Stimulated activated effector memory CD8-positive, alpha-beta T cell treated with anti-CD3 and anti-CD28 coated beads, Interleukin-12 subunit alpha, Interleukin-12 subunit beta, amount 100 ng/mL, for 72 hours (primary cell): Measurements from ENCODE around the gene ZNF511.

Source experiments
- ATAC-seq: fragments of 150-1000 bp; cut with Tn5 transposase; 2 replicates; pipeline ENCODE4 v1.10.0; 2021
- DNase-seq, 2 donors: peaks; one replicate each; pipeline ENCODE4 v3.0.0; 2021 to 2022; ENCODE audit warnings: low spot score in 2 of 2
- H3K27ac Mint-ChIP-seq: one replicate; pipeline ENCODE4 v1.8.0; 2022; ENCODE audit warnings: mild to moderate bottlenecking, mixed read lengths
- H3K36me3 Mint-ChIP-seq: one replicate; pipeline ENCODE4 v1.8.0; 2022; ENCODE audit warnings: mild to moderate bottlenecking, mixed read lengths
- H3K4me1 Mint-ChIP-seq: one replicate; pipeline ENCODE4 v1.8.0; 2022; ENCODE audit warnings: mixed read lengths
- H3K4me3 Mint-ChIP-seq: one replicate; pipeline ENCODE4 v1.8.0; 2022; ENCODE audit warnings: mild to moderate bottlenecking, mixed read lengths
- H3K9me3 Mint-ChIP-seq: one replicate; pipeline ENCODE4 v1.8.0; 2022; ENCODE audit warnings: mixed read lengths

The ZNF511 gene

DNA sequence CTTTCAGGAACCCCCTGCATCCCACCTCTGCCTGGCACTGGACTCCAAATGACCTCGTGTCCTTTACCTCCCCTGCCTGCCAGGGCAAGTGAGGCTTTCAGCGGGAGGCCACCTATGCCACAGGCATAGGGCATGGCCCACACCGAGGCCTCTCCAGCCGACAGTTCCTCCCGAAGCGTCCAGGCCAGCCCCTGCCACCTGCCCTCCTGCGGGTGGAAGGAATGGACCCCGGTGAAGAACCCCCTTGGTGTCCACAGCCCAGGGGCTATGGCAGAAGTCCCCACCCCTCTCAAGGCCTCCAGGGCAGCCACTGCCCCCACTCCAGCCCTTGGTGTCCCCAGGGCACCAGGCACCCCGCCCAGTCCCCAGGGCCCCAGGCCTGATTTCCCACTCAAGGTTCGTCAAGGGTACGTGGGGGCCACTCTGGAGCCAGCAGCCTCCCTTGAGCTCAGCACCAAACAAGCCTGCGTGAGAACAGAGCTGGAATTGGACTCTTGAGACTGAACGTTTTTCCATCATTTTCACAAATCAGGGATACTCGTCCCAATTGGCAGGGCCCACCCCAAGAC is 46.0 kb downstream of the ZNF511 start:
- Mint-ChIP-seq H3K4me1 (peaks cover 6% of the 10 kb centered on the region), H3K9me3 (no peaks in the 10 kb centered on the region), H3K36me3 (no peaks in the 10 kb centered on the region), H3K27ac (no peak overlapping the region), H3K4me3 (no peak overlapping the region)
- ATAC-seq (no peak), DNase-seq (no peak)

DNA sequence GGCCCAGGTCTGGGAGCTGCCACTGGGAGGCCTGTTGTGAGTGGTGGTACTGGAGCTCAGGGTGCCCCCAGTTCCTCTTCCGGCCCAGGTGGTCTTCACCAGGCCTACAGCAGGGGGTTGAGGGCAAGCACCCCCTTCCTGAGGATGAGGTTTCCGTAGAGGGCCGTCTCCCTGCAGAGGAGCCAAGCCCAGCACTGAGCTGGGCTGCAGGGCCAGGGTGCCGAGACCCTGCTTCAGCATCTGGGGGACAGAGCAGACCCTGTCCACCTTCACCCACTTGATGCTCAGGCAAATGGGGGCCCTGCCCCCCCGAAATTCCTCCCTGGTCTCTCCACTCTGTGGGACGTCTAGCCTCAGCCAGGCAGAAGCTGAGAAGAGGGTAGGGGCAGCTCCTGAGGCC is 46.6 kb downstream of the ZNF511 start:
- no peak overlapping the region for H3K27ac Mint-ChIP-seq
- no peak for ATAC-seq
- no peaks in the 10 kb centered on the region for H3K36me3 Mint-ChIP-seq
- peaks cover 6% of the 10 kb centered on the region for H3K4me1 Mint-ChIP-seq
- H3K9me3 Mint-ChIP-seq: no peaks in the 10 kb centered on the region
- H3K4me3 Mint-ChIP-seq: no peak overlapping the region
- DNase-seq: no peak

DNA sequence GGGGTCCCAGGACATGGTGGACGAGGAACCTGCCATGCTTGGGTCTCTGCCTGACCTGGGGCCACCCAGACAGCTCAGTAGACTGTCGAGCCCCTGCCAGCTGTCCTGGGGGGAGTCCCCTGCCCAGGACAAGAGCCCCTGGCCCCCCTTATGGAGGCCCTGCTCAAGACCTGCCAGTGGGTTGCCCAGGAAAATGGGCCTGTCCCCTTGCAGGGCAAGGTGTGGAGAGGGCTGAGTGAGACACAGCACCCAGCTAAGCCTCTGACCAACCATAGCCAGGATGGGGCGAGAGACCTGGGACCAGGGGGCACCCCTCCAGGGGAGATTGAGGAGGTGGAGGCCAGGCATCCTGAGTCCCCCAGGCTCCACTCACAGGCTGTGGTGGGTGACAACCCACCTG is 47.3 kb downstream of the ZNF511 start:
- Mint-ChIP-seq H3K4me1 (peaks cover 6% of the 10 kb centered on the region), H3K27ac (peak overlapping the region; percentile 61), H3K9me3 (no peaks in the 10 kb centered on the region), H3K36me3 (no peaks in the 10 kb centered on the region), H3K4me3 (peak overlapping the region; percentile 64)
- DNase-seq (no peak), ATAC-seq (no peak)

DNA sequence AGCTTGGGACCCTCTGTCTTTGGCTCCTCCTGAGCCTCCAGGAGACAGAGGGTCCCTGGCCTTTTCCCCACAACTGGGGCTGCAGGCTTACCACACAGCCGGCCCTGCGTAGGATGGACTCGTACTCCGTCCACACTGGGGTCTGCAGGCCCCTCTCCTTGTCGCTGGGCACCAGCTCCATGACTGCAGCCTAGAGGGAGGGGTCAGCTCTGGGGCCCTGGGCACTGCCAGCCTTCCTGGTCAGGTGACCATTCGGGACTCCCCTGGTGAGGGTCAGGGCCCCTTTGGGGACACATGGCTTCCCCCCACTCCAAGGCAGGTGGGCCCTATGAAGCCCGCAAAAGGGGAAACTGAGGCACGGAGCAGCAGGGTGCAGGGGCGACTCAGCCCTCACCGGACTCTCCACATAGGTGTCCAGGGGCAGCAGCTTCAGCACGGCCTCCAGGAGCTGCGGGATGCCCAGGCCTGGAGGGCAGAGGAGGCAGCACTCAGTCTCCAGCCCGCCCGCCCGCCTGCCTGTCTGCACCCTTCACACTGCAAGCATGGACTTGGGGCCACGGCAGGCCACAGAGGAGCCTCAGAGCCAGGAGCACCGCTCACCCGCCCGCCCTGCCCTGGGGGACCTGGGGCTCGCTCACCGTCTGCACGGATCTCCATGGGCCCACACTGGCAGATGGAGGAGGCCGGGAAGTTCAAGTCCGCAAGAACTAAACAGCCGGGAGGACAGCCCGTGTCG is 48.0 kb downstream of the ZNF511 start:
- DNase-seq (no peak), ATAC-seq (no peak)
- H3K36me3 Mint-ChIP-seq: peaks cover 2% of the 10 kb centered on the region
- H3K9me3 Mint-ChIP-seq: no peaks in the 10 kb centered on the region
- peak overlapping the region; percentile 64 for H3K4me3 Mint-ChIP-seq
- peaks cover 13% of the 10 kb centered on the region for H3K4me1 Mint-ChIP-seq
- no peak overlapping the region for H3K27ac Mint-ChIP-seq

DNA sequence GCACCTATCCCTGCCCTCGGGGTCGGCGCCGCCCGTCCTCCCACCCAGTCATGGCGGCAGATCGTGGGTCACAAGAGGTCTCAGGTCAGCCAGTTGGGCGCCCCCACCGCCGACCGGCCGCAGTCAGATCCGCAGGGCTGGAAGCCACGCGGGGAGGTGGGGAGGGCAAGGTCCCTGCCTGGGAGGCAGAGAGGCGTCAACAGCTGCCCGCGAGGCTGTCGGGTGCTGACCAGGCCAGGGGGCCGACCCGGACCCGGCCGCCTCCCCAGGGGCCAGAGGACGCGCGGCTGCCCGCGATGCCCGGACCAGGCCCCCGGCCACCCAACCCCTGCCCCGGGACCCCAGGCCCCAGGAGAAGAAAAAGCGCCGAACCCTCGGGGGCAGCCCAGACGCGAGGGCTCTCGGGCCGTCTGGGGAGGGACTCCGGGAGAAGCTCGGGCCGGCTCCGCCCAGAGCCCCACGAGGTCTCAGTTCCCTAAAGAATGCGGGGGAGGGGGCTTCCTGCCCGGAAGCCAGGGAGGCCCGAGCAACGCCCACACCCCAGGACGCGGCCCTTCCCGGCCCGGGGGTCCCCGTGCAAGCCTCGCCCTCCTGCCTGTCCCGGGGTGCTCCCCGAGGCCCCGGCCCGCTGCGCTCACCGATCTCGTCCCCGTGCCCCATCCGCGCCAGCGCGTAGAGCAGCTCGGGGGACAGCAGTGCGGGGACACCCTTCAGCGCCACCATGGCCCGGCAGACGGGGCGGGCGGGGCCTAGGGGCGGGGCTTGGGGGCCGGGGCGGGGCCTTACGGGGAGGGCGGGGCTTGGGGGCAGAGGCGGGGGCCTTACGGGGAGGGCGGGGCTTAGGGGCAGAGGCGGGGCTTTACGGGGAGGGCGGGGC is 48.8 kb downstream of the ZNF511 start, which contains the start of gene FUOM:
Gene FUOM, minus strand, starts transcription at position 735 of the 877 bp plus-strand sequence. Its CDS starts 12 bp downstream, at position 723.
- Mint-ChIP-seq H3K9me3 (no peaks in the 10 kb centered on the region), H3K27ac (no peak within 1 kb of the TSS), H3K4me3 (peak within 1 kb of the TSS; percentile 64), H3K36me3 (peaks cover 10% of the 10 kb centered on the region), H3K4me1 (peaks cover 19% of the 10 kb centered on the region)
- DNase-seq (peak; percentile 73 to 89), ATAC-seq (peak; percentile 90)

DNA sequence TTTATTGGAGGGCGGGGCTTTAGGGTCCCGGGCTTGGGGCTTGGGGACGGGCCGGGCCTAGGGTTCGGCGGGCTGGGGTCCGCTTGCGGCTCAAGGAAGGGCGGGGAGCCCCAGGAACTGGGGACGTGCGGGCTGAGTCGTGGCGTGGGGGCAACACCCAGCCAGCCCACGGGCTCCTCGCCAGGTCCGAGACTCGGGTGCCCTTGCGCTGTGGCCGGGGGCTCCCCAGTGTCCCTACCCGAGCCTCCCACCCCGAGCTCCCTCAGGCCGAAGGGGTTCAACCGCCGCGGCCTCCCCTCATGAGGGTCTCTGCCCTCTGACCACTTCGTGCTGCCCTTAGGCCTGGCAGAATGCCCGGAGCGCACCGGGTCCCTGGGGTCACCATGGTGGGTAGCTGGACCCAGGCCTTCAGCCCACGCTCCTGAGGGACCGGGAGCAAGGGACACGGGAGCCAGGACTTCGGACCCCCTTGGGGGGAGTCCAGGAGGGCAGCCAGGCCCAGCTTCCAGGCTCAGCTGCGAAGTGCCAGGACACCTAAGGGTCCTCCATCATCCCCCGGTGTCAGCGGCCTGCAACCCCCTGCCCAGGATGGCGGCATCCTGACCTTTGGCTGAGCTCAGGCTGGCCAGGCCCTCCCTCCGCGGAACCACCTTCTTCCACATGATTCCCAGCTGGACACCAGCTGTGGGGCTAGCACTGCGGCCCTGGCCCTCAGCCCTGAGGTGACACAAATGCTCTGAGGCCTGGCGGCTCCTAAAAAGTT is 49.6 kb downstream of the ZNF511 start:
- Mint-ChIP-seq H3K4me3 (peak overlapping the region; percentile 64), H3K4me1 (peaks cover 19% of the 10 kb centered on the region), H3K27ac (no peak overlapping the region), H3K36me3 (peaks cover 15% of the 10 kb centered on the region), H3K9me3 (no peaks in the 10 kb centered on the region)
- no peak for DNase-seq
- peak; percentile 2 for ATAC-seq

DNA sequence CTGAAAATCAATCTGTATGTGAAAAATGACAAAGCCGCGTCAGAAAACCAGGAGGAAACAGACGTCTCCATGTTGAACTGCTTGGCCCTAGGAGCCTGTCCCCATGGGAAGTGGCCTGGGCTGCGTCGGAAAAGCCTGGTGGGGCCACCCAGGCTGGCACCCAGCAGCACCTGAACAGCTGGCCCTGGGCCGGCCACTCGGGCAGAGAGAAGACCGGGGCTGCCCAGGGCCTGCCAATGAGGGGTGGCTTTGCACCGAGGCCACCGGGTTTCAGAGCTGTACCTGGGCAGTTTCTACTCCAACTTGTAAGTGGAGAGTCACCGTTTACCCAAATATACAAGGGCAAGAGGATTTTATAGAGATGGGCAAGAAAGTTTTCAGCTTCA is 50.2 kb downstream of the ZNF511 start:
- H3K4me3 Mint-ChIP-seq: no peak overlapping the region
- no peak overlapping the region for H3K27ac Mint-ChIP-seq
- H3K4me1 Mint-ChIP-seq: peaks cover 19% of the 10 kb centered on the region
- no peak for DNase-seq
- no peaks in the 10 kb centered on the region for H3K9me3 Mint-ChIP-seq
- ATAC-seq: no peak
- H3K36me3 Mint-ChIP-seq: peaks cover 18% of the 10 kb centered on the region

DNA sequence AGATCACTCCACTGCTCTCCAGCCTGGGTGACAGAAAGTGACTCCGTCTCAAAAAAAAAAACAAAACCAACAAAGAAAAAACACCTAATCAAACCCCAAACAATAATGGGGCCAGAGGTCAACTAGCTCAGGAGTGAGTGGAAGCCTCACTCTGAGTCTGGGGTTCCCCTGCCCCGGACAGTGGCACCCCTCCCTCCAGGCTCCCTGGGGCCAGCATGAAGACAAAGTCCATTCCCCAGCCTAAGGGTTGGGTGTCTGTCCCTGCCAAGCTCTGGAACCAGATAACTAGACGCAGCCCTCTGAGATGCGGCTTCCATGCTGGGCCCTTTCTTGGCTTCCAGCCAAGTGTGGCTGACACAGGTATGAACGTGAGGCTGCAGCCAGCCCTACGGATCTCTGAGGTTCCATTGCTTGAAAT is 50.8 kb downstream of the ZNF511 start:
- Mint-ChIP-seq H3K36me3 (peaks cover 24% of the 10 kb centered on the region), H3K27ac (no peak overlapping the region), H3K4me1 (peaks cover 19% of the 10 kb centered on the region), H3K4me3 (no peak overlapping the region), H3K9me3 (no peaks in the 10 kb centered on the region)
- no peak for ATAC-seq
- DNase-seq: no peak

DNA sequence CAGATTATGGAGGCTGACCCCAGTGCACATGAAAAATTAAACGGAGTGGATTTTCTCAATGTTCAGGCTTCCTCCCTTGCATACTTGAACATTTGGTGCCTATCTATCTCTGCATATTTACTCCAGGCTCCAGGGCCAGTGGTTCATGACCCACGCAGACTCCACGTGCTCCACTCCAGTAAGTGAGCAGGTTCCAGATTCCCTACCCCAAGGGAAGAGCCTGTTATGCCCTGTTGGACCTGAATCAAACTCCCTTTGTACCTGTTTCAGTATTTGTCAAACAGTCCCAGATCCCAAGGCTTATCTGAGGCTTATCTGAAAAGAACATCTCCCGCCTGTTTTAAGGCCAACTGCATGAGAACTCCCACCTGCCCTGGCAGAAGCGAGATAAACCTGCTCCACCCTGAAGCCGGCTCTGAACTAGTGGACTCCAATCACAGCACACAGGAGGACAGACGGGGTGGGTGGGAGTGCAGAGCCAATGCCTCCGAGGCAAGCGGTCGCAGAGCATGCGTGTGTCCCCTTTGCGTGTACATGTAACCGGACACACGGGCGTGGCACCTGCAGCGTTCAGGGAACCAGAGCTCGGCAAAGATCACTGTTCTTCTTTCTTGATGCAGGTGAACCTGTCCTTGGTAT is 51.4 kb downstream of the ZNF511 start:
- Mint-ChIP-seq H3K4me1 (peaks cover 19% of the 10 kb centered on the region), H3K27ac (no peak overlapping the region), H3K9me3 (no peaks in the 10 kb centered on the region), H3K4me3 (no peak overlapping the region), H3K36me3 (peaks cover 28% of the 10 kb centered on the region)
- no peak for ATAC-seq
- no peak for DNase-seq

DNA sequence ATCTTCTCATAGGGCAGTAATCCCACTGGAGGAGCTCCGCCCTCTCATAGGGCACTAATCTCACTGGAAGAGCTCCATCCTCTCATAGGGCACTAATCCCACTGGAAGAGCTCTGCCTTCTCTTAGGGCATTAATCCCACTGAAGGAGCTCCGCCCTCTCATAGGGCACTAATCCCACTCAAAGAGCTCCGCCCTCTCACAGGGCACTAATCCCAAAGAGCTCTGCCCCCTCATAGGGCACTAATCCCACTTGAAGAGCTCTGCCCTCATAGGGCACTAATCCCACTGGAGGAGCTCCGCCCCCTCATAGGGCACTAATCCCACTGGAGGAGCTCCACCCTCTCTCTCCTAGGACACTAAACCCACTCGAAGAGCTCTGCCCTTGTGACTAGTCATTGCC is 52.5 kb downstream of the ZNF511 start:
- H3K4me1 Mint-ChIP-seq: peaks cover 14% of the 10 kb centered on the region
- peak overlapping the region; percentile 68 for H3K27ac Mint-ChIP-seq
- DNase-seq (no peak), ATAC-seq (no peak)
- H3K9me3 Mint-ChIP-seq: no peaks in the 10 kb centered on the region
- H3K4me3 Mint-ChIP-seq: peak overlapping the region; percentile 18
- H3K36me3 Mint-ChIP-seq: peaks cover 28% of the 10 kb centered on the region

DNA sequence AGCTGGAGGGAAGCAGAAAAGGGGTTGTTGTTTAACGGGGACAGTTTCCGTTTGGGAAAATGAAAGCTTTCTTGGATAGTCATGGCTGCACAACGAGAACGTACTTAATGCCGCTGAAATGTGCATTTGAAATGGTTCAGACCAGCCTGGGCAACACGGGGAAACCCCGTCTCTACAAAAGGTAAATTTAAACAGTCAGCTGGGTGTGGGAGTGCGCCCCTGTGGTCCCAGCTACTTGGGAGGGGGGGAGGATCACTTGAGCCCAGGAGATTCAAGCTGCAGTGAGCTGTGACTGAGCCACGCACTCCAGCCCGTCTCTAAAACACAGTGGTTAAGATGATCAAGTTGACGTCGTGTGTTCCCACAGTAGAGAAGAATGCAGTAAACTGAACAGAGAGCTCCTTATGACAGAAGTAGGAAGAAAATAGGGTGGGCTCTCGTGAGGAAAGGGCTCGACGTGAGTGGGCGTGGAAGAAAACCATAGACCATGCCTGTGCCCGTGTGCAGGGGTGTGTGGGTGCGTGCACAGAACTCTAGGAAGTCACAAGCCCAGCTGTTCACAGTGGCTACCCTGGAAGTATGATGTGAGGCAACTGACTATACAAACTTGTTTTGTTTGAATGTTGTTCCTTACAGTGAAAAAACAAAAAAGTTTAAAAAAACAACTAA is 53.2 kb downstream of the ZNF511 start:
- DNase-seq (no peak), ATAC-seq (no peak)
- peaks cover 28% of the 10 kb centered on the region for H3K36me3 Mint-ChIP-seq
- H3K4me1 Mint-ChIP-seq: peaks cover 12% of the 10 kb centered on the region
- H3K27ac Mint-ChIP-seq: peak overlapping the region; percentile 68
- no peaks in the 10 kb centered on the region for H3K9me3 Mint-ChIP-seq
- peak overlapping the region; percentile 18 for H3K4me3 Mint-ChIP-seq
